A673 (cell line): Measurements from ENCODE around the gene ULK4.
"Not testable (repeated sequence)": the region's sequence is repeated elsewhere in the genome, so short reads cannot be mapped to it uniquely, and the experiment has no call there.

Source experiments
- EZH2 ChIP-seq: fragments of 200-600 bp; sonication (generic); IDR thresholded peaks from 2 replicates; pipeline ENCODE4 v1.6.1; 2017; ENCODE audit warnings: borderline replicate concordance, low read depth, mild to moderate bottlenecking, mixed read lengths, antibody characterized with exemption, low read length; ENCODE audit not compliant: poor library complexity, severe bottlenecking
- TF ChIP-seq, protein P1 (sequence below): fragments of 300-800, 200-600 bp; sonication (generic); conservative IDR thresholded peaks from 2 replicates; pipeline ENCODE4 v1.5.1; 2017; ENCODE audit warnings: low read depth, mild to moderate bottlenecking, antibody characterized with exemption, low read length, moderate library complexity, mixed read lengths

DNA sequence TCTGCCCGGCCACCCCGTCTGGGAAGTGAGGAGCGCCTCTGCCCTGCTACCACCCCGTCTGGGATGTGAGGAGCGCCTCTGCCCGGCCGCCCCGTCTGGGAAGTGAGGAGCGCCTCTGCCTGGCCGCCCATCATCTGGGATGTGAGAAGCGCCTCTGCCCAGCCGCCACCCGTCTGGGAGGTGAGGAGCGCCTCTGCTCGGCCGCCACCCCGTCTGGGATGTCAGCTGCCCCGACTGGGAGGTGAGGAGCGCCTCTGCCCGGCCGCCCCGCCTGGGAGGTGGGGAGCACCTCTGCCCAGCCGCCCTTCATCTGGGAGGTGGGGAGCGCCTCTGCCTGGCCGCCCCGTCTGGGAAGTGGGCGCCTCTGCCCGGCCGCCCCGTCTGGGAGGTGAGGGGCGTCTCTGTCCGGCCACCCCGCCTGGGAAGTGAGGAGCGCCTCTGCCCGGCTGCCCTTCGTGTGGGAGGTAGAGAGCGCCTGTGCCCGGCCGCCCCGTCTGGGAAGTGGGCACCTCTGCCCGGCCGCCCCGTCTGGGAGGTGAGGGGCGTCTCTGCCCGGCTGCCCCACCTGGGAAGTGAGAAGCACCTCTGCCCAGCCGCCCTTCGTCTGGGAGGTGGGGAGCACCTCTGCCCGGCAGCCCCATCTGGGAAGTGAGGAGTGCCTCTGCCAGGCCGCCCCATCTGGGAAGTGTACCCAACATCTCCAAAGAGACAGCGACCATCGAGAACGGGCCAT, 120.8 kb downstream of the ULK4 start:
- TF ChIP-seq, protein P1, sequence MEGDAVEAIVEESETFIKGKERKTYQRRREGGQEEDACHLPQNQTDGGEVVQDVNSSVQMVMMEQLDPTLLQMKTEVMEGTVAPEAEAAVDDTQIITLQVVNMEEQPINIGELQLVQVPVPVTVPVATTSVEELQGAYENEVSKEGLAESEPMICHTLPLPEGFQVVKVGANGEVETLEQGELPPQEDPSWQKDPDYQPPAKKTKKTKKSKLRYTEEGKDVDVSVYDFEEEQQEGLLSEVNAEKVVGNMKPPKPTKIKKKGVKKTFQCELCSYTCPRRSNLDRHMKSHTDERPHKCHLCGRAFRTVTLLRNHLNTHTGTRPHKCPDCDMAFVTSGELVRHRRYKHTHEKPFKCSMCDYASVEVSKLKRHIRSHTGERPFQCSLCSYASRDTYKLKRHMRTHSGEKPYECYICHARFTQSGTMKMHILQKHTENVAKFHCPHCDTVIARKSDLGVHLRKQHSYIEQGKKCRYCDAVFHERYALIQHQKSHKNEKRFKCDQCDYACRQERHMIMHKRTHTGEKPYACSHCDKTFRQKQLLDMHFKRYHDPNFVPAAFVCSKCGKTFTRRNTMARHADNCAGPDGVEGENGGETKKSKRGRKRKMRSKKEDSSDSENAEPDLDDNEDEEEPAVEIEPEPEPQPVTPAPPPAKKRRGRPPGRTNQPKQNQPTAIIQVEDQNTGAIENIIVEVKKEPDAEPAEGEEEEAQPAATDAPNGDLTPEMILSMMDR, result not testable (repeated sequence)
- not testable (repeated sequence) for TF ChIP-seq EZH2
